ENCODE data around the gene ETNK2. TPM values are rescaled to one million over a fixed set of nuclear protein-coding genes. Genes with fewer than 3 reads are reported as not detected.
A peak's percentile ranks its signal among the peaks of the same experiment; 100 is the strongest.

The ETNK2 gene
- total RNA-seq, 2 experiments from 2014 or later = 1.9 TPM; not detected in 1

GRCh38 chr1:204128464-204128963 is 23.3 kb downstream of the ETNK2 start:
- intact Hi-C loops (cut with micrococcal nuclease; ENCODE audit: unreplicated experiment) = loop anchor here (2.0 to 5.0 kb wide), 2 partner anchors 64 to 501 kb away; partner anchors contain the start of gene ATP2B4
- Histone ChIP-seq H3K9me2 (ENCODE audit: insufficient read depth, low read length) (no peaks in the 10 kb centered on the region), H3K36me3 (ENCODE audit: insufficient read depth, low read length) (no peaks in the 10 kb centered on the region), H2AFZ (ENCODE audit: low read length) (peak overlapping the region; percentile 33; the same call in 1 of the 2 replicates), H3K4me1 (ENCODE audit: insufficient read depth, low read length, poor library complexity, severe bottlenecking) (peaks cover 4% of the 10 kb centered on the region), H3K4me2 (ENCODE audit: low read length) (0 out of 2 replicates have a peak overlapping the region, but pooled peaks have one; percentile 4), H3K79me2 (ENCODE audit: insufficient read depth, low read depth, low read length) (no peaks in the 10 kb centered on the region), H3K27ac (ENCODE audit: low read depth, low read length, poor library complexity, severe bottlenecking) (no peak overlapping the region), H4K20me1 (ENCODE audit: insufficient read depth, low read length) (no peaks in the 10 kb centered on the region), H3K4me3 (ENCODE audit: low read depth, low read length, poor library complexity, severe bottlenecking) (no peak overlapping the region), H3K9me3 (ENCODE audit: low read length) (no peaks in the 10 kb centered on the region)
- no peak for TF ChIP-seq EZH2phosphoT487 (IDR thresholded peaks at IDR 0.05; ENCODE audit: borderline replicate concordance, low read depth, low read length)
- no peak for TF ChIP-seq CTCF (conservative IDR thresholded peaks at IDR 0.05; ENCODE audit: low read length)
- peak; percentile 30 for DNase-seq (ENCODE audit: low spot score)
- POLR2A ChIA-PET = interaction anchor here (0.6 to 1.8 kb wide), 4 partner anchors 150 to 992 kb away, joined by 3 to 6 read pairs (median 4); no protein-coding TSS in a partner anchor
- no TSS peak for BruUV-seq (replicated peaks)
- CTCF ChIA-PET (ENCODE audit: unreplicated experiment) = interaction anchor here (0.9 to 1.8 kb wide), 6 partner anchors 13 to 268 kb away, joined by 3 to 9 read pairs (median 6); partner anchors contain the start of gene SNRPE

- H3K4me3 ChIP-seq (ENCODE audit: low read depth, low read length, poor library complexity, severe bottlenecking) = no peak overlapping the region
- ChIA-PET POLR2A (interaction anchor here (0.6 to 1.0 kb wide), 5 partner anchors 15 to 993 kb away, joined by 3 to 5 read pairs (median 4); no protein-coding TSS in a partner anchor), CTCF (ENCODE audit: unreplicated experiment) (interaction anchor here (1.2 to 1.8 kb wide), 2 partner anchors 257 to 262 kb away, joined by 4 to 9 read pairs; no protein-coding TSS in a partner anchor)
- peak overlapping the region; percentile 33; the same call in 1 of the 2 replicates for H2AFZ ChIP-seq (ENCODE audit: low read length)
- H3K9me2 ChIP-seq (ENCODE audit: insufficient read depth, low read length) = no peaks in the 10 kb centered on the region
- intact Hi-C loops (cut with micrococcal nuclease; ENCODE audit: unreplicated experiment) = loop anchor here (2.0 to 5.0 kb wide), 3 partner anchors 63 to 500 kb away; partner anchors contain the start of gene ATP2B4
- DNase-seq (ENCODE audit: low spot score) = peak; percentile 63
- H3K27ac ChIP-seq (ENCODE audit: low read depth, low read length, poor library complexity, severe bottlenecking) = no peak overlapping the region
- H3K79me2 ChIP-seq (ENCODE audit: insufficient read depth, low read depth, low read length) = no peaks in the 10 kb centered on the region
- peaks cover 4% of the 10 kb centered on the region for H3K4me1 ChIP-seq (ENCODE audit: insufficient read depth, low read length, poor library complexity, severe bottlenecking)
- no peaks in the 10 kb centered on the region for H3K9me3 ChIP-seq (ENCODE audit: low read length)
- peak; percentile 84 for TF ChIP-seq CTCF (conservative IDR thresholded peaks at IDR 0.05; ENCODE audit: low read length)
- TF ChIP-seq EZH2phosphoT487 (IDR thresholded peaks at IDR 0.05; ENCODE audit: borderline replicate concordance, low read depth, low read length) = no peak
- no peak overlapping the region for H3K4me2 ChIP-seq (ENCODE audit: low read length)
- no TSS peak for BruUV-seq (replicated peaks)
- no peaks in the 10 kb centered on the region for H4K20me1 ChIP-seq (ENCODE audit: insufficient read depth, low read length)
- no peaks in the 10 kb centered on the region for H3K36me3 ChIP-seq (ENCODE audit: insufficient read depth, low read length)
Measured at GRCh38 chr1:204127597-204128242, 24.1 kb downstream of the ETNK2 start.

Measured in OCI-LY7 (cell line).